C4-2B (cell line): ENCODE measurements around the gene LRRC75A.

Experiments used
- H3K27ac ChIP-seq: fragments of 450-650 bp; 2 replicates; pipeline ENCODE4 v1.5.1; 2017
- ZFX ChIP-seq: fragments of 450-650 bp; IDR thresholded peaks from 2 replicates; pipeline ENCODE4 v1.6.1; 2017
- TF ChIP-seq, protein P1 (sequence below): fragments of 450-650 bp; conservative IDR thresholded peaks from 2 replicates; pipeline ENCODE4 v1.5.1; 2017; ENCODE audit warnings: mild to moderate bottlenecking

LRRC75A gene

DNA sequence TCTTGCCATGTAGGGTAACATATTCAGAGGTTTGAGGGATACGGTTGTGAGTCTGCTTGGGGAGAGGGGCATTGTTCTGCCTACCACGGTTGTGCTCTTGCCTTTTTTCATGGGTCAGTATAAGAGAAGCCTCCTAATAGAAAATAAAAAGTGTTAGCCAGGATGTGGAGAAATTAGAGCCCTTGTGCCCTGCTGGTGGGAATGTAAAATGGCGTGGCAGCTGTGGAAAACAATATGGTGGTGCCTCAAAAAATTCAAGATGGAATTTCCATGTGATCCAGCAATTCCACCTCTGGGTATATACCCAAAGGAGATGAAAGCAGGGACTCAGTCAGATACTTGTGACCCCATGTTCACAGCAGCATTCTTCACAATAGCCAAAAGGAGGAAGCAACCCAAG is 14.2 kb upstream of the LRRC75A start:
- H3K27ac ChIP-seq, result no peak overlapping the region
- TF ChIP-seq, protein P1, sequence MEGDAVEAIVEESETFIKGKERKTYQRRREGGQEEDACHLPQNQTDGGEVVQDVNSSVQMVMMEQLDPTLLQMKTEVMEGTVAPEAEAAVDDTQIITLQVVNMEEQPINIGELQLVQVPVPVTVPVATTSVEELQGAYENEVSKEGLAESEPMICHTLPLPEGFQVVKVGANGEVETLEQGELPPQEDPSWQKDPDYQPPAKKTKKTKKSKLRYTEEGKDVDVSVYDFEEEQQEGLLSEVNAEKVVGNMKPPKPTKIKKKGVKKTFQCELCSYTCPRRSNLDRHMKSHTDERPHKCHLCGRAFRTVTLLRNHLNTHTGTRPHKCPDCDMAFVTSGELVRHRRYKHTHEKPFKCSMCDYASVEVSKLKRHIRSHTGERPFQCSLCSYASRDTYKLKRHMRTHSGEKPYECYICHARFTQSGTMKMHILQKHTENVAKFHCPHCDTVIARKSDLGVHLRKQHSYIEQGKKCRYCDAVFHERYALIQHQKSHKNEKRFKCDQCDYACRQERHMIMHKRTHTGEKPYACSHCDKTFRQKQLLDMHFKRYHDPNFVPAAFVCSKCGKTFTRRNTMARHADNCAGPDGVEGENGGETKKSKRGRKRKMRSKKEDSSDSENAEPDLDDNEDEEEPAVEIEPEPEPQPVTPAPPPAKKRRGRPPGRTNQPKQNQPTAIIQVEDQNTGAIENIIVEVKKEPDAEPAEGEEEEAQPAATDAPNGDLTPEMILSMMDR, result no peak; the same call in 1 of the 2 replicates
- TF ChIP-seq ZFX, result no peak

- TF ChIP-seq, protein P1, result no peak
- no peak for TF ChIP-seq ZFX
- H3K27ac ChIP-seq, result no peak overlapping the region
Observed at GRCh38 chr17:16504984-16505383, 13.0 kb upstream of the LRRC75A start.

DNA sequence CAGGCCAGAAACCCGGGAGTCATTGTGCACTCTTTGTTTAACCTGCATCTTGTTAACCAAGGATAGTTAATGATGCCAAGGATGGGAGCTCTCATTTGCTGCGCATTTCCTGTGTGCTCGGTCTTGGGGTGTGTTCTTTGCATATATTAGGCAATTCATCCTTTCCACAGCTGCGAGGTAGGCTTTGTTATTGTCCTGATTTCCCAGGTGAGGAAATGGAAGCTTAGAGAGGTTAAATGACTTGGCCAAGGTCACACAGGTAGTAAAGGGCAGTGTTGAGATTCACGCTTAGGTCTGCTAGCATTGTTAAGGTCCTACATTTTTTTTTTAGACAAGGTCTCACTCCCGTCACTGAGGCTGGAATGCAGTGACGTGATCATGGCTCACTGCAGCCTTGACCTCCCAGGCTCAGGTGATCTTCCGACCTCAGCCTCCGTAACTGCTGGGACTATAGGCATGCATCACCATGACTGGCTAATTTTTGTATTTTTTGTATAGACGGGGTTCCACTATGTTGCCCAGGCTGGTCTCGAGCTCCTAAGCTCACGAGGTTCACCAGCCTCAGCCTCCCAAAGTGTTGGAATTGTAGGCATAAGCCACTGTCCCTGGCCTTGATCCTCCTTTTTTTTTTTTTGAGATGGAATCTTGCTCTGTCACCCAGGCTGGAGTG is 5.0 kb upstream of the LRRC75A start:
- H3K27ac ChIP-seq, result no peak overlapping the region
- TF ChIP-seq, protein P1, result no peak
- TF ChIP-seq ZFX, result no peak

DNA sequence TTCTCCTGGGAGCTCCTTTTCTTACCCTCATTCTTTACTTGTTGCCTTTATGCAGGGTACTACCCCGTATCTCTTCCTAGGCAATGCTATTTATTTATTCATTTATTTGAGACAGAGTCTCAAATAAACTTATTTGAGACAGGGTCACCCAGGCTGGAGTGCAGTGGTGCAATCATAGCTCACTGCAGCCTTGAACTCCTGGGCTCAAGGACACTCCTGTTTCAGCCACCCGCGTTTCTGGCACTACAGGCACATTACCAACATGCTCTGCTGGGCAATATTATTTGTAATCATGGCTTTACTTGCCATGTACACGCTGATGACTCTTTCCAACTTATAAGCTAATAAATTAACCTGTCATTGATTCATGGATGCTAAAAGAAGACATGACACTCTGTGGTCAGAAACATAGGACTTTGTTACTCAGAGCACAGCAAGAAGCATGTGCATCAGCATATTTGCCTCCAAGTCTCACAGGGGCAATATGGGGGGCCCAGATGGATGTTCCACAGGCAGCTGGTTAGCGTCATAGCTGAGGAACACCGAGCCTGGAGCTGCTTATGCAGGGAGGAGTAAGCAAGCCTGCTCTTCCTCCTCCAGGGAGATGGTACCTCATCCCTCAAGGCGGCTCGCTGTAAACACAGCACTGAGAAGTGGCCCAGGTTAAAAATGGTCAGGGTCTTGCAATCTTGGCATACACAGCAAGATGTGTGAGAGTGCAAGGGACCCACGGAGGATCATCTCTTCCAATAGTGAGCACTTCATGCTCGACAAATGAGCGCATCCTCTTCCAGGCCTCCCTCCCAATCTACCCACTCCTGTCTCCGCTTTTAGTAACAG is 4.2 kb upstream of the LRRC75A start:
- H3K27ac ChIP-seq, result no peak overlapping the region
- TF ChIP-seq, protein P1, result no peak
- TF ChIP-seq ZFX, result no peak

- no peak for TF ChIP-seq ZFX
- TF ChIP-seq, protein P1, result no peak
- H3K27ac ChIP-seq, result no peak overlapping the region
Observed at GRCh38 chr17:16495561-16495960, 3.6 kb upstream of the LRRC75A start.

GRCh38 chr17:16494059-16494458 is 2.1 kb upstream of the LRRC75A start:
- TF ChIP-seq, protein P1, result no peak
- TF ChIP-seq ZFX, result no peak
- H3K27ac ChIP-seq, result no peak overlapping the region

DNA sequence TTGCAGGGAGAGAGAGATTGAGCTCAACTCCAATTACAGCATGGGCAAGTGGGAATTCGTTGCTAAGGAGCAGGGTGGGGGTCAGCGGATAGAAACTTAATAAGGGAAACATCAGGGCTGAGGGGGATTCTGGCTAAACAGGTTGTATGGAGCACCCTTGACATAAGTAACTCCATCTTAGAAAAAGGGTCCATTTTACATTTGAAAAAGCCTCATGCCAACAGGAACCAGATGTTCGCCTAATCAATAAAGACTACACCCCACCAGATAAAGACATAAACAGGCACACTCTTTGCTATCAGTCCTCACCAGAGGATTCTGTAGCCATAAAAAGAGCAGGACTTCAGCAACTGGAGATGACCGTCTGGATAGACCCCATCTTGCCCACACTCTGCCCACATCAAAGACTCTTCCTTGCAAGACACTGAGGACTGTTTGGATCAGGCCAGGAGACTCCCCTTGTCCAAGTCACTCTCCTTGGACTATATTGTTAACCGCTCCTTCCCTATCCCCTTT is 1.6 kb upstream of the LRRC75A start:
- no peak overlapping the region for H3K27ac ChIP-seq
- TF ChIP-seq, protein P1, result no peak
- no peak for TF ChIP-seq ZFX
